Measurements from ENCODE around the gene KRT13. TPM values are rescaled to one million over a fixed set of nuclear protein-coding genes. Genes with fewer than 3 reads are reported as not detected.

KRT13 gene
- total and polyA plus RNA-seq, 9 of the 15 experiments (the other 6 are each of a cell fraction or from before 2014, with no cell fraction given): 0.11 to 1.1 (median 0.24) TPM; not detected in 3

DNA sequence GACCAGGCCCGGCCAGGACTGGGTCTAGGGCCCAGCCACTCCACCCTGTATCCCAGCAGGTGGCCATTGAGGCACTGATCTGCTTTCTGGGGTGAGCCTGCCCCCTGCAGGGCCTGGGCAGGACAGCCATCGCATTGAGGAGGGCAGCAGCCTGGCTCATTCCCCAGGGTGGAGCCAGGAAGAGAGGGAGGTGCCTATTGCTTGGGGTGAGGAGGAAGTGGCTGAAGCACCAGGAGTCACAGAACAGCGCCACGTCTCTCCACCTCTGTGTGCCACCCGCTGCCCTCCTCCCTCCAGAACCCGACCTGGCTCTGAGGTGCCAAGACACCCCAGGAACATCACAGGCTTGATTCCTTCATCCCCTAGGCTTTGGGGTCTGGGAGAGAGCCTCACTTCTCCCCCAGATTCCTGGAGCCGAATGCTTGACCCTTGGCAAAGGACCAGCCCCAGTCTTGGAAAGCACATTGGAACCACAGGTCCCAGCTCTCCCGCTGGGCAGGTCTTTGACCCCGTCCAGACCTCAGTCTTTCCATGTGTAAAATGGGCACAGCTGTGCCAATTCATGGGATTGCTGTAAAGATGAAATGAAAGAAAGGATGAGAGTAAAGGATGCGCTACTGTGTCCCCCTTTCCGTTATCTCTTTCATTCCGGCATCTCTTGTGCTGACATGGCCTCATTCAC is 8.5 kb downstream of the KRT13 start (continued):
- TF ChIP-seq, protein P1, sequence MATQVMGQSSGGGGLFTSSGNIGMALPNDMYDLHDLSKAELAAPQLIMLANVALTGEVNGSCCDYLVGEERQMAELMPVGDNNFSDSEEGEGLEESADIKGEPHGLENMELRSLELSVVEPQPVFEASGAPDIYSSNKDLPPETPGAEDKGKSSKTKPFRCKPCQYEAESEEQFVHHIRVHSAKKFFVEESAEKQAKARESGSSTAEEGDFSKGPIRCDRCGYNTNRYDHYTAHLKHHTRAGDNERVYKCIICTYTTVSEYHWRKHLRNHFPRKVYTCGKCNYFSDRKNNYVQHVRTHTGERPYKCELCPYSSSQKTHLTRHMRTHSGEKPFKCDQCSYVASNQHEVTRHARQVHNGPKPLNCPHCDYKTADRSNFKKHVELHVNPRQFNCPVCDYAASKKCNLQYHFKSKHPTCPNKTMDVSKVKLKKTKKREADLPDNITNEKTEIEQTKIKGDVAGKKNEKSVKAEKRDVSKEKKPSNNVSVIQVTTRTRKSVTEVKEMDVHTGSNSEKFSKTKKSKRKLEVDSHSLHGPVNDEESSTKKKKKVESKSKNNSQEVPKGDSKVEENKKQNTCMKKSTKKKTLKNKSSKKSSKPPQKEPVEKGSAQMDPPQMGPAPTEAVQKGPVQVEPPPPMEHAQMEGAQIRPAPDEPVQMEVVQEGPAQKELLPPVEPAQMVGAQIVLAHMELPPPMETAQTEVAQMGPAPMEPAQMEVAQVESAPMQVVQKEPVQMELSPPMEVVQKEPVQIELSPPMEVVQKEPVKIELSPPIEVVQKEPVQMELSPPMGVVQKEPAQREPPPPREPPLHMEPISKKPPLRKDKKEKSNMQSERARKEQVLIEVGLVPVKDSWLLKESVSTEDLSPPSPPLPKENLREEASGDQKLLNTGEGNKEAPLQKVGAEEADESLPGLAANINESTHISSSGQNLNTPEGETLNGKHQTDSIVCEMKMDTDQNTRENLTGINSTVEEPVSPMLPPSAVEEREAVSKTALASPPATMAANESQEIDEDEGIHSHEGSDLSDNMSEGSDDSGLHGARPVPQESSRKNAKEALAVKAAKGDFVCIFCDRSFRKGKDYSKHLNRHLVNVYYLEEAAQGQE (IDR thresholded peaks at IDR 0.05; ENCODE audit: borderline replicate concordance): peak; percentile 74
- TF ChIP-seq, protein P1 (CRISPR knock-in tag; IDR thresholded peaks at IDR 0.05; ENCODE audit: low read depth): no peak
- TF ChIP-seq, protein P2, sequence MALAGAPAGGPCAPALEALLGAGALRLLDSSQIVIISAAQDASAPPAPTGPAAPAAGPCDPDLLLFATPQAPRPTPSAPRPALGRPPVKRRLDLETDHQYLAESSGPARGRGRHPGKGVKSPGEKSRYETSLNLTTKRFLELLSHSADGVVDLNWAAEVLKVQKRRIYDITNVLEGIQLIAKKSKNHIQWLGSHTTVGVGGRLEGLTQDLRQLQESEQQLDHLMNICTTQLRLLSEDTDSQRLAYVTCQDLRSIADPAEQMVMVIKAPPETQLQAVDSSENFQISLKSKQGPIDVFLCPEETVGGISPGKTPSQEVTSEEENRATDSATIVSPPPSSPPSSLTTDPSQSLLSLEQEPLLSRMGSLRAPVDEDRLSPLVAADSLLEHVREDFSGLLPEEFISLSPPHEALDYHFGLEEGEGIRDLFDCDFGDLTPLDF (CRISPR knock-in tag; IDR thresholded peaks at IDR 0.05): no peak
- TF ChIP-seq KLF13 (tag; IDR thresholded peaks at IDR 0.05; ENCODE audit: borderline replicate concordance, low read depth): no peak
- TF ChIP-seq C11orf30 (IDR thresholded peaks at IDR 0.05; ENCODE audit: low read depth): no peak
- TF ChIP-seq TBL1XR1 (IDR thresholded peaks at IDR 0.05; ENCODE audit: low read length in 2 of 2): no peak
- TF ChIP-seq, protein P3, sequence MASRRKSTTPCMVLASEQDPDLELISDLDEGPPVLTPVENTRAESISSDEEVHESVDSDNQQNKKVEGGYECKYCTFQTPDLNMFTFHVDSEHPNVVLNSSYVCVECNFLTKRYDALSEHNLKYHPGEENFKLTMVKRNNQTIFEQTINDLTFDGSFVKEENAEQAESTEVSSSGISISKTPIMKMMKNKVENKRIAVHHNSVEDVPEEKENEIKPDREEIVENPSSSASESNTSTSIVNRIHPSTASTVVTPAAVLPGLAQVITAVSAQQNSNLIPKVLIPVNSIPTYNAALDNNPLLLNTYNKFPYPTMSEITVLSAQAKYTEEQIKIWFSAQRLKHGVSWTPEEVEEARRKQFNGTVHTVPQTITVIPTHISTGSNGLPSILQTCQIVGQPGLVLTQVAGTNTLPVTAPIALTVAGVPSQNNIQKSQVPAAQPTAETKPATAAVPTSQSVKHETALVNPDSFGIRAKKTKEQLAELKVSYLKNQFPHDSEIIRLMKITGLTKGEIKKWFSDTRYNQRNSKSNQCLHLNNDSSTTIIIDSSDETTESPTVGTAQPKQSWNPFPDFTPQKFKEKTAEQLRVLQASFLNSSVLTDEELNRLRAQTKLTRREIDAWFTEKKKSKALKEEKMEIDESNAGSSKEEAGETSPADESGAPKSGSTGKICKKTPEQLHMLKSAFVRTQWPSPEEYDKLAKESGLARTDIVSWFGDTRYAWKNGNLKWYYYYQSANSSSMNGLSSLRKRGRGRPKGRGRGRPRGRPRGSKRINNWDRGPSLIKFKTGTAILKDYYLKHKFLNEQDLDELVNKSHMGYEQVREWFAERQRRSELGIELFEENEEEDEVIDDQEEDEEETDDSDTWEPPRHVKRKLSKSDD (conservative IDR thresholded peaks at IDR 0.05; ENCODE audit: low read length): 0 out of 2 replicates have a peak, but pooled peaks have one; percentile 62
- TF ChIP-seq ZNF224 (CRISPR knock-in tag; IDR thresholded peaks at IDR 0.05): no peak
- TF ChIP-seq, protein P4, sequence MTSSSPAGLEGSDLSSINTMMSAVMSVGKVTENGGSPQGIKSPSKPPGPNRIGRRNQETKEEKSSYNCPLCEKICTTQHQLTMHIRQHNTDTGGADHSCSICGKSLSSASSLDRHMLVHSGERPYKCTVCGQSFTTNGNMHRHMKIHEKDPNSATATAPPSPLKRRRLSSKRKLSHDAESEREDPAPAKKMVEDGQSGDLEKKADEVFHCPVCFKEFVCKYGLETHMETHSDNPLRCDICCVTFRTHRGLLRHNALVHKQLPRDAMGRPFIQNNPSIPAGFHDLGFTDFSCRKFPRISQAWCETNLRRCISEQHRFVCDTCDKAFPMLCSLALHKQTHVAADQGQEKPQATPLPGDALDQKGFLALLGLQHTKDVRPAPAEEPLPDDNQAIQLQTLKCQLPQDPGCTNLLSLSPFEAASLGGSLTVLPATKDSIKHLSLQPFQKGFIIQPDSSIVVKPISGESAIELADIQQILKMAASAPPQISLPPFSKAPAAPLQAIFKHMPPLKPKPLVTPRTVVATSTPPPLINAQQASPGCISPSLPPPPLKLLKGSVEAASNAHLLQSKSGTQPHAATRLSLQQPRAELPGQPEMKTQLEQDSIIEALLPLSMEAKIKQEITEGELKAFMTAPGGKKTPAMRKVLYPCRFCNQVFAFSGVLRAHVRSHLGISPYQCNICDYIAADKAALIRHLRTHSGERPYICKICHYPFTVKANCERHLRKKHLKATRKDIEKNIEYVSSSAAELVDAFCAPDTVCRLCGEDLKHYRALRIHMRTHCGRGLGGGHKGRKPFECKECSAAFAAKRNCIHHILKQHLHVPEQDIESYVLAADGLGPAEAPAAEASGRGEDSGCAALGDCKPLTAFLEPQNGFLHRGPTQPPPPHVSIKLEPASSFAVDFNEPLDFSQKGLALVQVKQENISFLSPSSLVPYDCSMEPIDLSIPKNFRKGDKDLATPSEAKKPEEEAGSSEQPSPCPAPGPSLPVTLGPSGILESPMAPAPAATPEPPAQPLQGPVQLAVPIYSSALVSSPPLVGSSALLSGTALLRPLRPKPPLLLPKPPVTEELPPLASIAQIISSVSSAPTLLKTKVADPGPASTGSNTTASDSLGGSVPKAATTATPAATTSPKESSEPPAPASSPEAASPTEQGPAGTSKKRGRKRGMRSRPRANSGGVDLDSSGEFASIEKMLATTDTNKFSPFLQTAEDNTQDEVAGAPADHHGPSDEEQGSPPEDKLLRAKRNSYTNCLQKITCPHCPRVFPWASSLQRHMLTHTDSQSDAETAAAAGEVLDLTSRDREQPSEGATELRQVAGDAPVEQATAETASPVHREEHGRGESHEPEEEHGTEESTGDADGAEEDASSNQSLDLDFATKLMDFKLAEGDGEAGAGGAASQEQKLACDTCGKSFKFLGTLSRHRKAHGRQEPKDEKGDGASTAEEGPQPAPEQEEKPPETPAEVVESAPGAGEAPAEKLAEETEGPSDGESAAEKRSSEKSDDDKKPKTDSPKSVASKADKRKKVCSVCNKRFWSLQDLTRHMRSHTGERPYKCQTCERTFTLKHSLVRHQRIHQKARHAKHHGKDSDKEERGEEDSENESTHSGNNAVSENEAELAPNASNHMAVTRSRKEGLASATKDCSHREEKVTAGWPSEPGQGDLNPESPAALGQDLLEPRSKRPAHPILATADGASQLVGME (CRISPR knock-in tag; IDR thresholded peaks at IDR 0.05): no peak
